ENCODE measurements around the gene SMPD1. TPM values are rescaled to one million over a fixed set of nuclear protein-coding genes. Genes with fewer than 3 reads are reported as not detected.

The SMPD1 gene
- total RNA-seq, 4 donors from 2014 or later = 27.7 to 67.0 (median 43.2) TPM

DNA sequence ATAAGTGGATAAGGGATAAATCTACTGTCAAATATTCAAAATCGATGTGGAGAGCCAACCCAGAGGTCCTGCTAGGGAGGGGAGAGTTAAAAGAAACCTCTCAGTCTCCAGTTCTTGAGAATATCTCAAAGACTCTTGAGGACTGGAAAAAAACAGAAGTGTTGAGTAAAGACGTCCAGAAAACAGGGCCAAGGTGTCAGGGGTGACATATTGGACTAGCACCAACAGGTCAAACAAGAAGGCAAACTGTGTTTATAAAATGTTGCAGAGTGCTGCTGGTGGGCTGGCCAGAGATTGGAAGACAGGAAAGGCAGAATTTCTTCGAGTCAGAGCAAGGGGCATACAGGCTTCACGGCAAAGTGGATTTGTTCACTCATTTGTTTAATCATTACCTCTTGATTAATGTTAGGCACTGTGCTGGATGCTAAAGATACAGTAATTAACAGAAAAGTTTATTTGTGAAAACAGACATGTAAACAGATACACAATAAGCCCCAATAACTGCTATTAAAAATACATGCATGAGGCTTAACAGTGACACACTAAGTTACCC is 33.7 kb upstream of the SMPD1 start:
- TF ChIP-seq EP300 (IDR thresholded peaks at IDR 0.05; ENCODE audit: low read depth) (no peak), POLR2AphosphoS5 (IDR thresholded peaks at IDR 0.05) (no peak), POLR2A (IDR thresholded peaks at IDR 0.05) (no peak)
- TF ChIP-seq, protein P1, sequence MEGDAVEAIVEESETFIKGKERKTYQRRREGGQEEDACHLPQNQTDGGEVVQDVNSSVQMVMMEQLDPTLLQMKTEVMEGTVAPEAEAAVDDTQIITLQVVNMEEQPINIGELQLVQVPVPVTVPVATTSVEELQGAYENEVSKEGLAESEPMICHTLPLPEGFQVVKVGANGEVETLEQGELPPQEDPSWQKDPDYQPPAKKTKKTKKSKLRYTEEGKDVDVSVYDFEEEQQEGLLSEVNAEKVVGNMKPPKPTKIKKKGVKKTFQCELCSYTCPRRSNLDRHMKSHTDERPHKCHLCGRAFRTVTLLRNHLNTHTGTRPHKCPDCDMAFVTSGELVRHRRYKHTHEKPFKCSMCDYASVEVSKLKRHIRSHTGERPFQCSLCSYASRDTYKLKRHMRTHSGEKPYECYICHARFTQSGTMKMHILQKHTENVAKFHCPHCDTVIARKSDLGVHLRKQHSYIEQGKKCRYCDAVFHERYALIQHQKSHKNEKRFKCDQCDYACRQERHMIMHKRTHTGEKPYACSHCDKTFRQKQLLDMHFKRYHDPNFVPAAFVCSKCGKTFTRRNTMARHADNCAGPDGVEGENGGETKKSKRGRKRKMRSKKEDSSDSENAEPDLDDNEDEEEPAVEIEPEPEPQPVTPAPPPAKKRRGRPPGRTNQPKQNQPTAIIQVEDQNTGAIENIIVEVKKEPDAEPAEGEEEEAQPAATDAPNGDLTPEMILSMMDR (IDR thresholded peaks at IDR 0.05) = no peak
- in situ Hi-C loops (cut with MboI; ENCODE audit: low pct_ligation_motif_present in 1 of 4, low pct_unique_long_range_greater_than_20kb in 1 of 4, low sequenced_read_pairs in 3 of 4) = loop anchor here in 2 of 4 donors (10.0 kb wide), 1 partner anchor 332 kb away; no protein-coding TSS in a partner anchor
- Histone ChIP-seq H3K27me3 (no peaks in the 10 kb centered on the region), H3K4me1 (peaks cover 0 to 8% (median 0%) of the 10 kb centered on the region in 4 donors), H3K36me3 (no peaks in the 10 kb centered on the region), H3K27ac (peak overlapping the region in 3 of 4 donors; percentile 11 to 59 (median 41)), H3K4me3 (no peak overlapping the region), H3K9me3 (no peaks in the 10 kb centered on the region)
- intact Hi-C loops (cut with DNase I; ENCODE audit: low total_unique reads) = loop anchor here (2.0 kb wide), 1 partner anchor 48 kb away; no protein-coding TSS in a partner anchor
- 57 to 58% methylated on average over 4 of the region's 4 CpGs for WGBS, 2 donors (ENCODE audit: low coverage in 1 of 2)
- no peak for DNase-seq

DNA sequence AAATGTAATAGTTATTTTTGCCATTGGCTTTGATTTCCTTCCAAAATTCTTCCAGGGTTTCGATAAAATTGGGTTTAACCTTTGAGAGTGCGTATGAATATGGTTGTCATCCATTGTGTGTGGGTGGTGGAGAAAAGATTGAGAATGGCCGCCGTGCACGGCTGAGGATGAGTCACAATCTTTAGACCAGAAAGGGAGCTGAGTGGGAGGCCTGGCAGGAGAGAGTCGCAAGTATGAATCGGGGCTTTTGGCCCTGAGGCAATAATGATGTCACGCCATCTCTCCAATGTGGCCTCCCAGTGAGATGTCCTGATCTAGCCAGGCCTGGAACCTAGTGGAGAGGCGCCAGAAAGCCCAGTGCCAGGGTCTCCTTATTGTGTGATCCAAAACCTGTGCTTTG is 33.1 kb upstream of the SMPD1 start:
- intact Hi-C loops (cut with DNase I; ENCODE audit: low total_unique reads) = loop anchor here (2.0 kb wide), 1 partner anchor 48 kb away; no protein-coding TSS in a partner anchor
- no peak for TF ChIP-seq POLR2A (IDR thresholded peaks at IDR 0.05)
- TF ChIP-seq, protein P1 (IDR thresholded peaks at IDR 0.05) = no peak
- no peak for TF ChIP-seq EP300 (IDR thresholded peaks at IDR 0.05; ENCODE audit: low read depth)
- TF ChIP-seq POLR2AphosphoS5 (IDR thresholded peaks at IDR 0.05) = no peak
- H3K36me3 ChIP-seq = no peaks in the 10 kb centered on the region
- H3K27ac ChIP-seq = peak overlapping the region; percentile 15 to 59 (median 44)
- peak; percentile 24 for DNase-seq
- 33 to 51% methylated on average over 4 to 9 of the region's 9 CpGs for WGBS, 2 donors (ENCODE audit: low coverage in 1 of 2)
- H3K4me1 ChIP-seq = peaks cover 0 to 8% (median 0%) of the 10 kb centered on the region in 4 donors
- no peaks in the 10 kb centered on the region for H3K9me3 ChIP-seq
- H3K27me3 ChIP-seq = no peaks in the 10 kb centered on the region
- H3K4me3 ChIP-seq = no peak overlapping the region
- in situ Hi-C loops (cut with MboI; ENCODE audit: low pct_ligation_motif_present in 1 of 4, low pct_unique_long_range_greater_than_20kb in 1 of 4, low sequenced_read_pairs in 3 of 4) = loop anchor here in 2 of 4 donors (10.0 kb wide), 1 partner anchor 332 kb away; no protein-coding TSS in a partner anchor

DNA sequence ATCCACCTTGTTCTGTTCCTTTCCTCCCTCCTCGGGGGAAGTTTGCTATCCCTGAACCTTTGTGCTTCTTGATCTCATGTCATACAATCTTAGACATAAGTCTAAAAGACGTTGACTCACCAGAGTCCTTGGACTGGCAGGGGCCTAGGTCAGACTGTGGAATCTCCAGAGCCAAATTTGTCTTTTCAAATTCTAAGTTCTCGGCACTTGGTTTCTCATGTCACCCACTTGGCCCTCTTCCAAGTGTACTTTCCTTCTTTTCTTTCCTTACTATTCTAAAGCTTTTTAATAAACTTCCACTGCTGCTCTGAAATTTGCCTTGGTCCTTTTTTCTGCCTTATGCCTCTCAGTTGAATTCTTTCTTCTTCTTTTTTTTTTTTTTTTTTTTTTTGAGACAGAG is 30.1 kb upstream of the SMPD1 start:
- H3K27me3 ChIP-seq = no peaks in the 10 kb centered on the region
- peaks cover 0 to 8% (median 0%) of the 10 kb centered on the region in 4 donors for H3K4me1 ChIP-seq
- no peaks in the 10 kb centered on the region for H3K9me3 ChIP-seq
- DNase-seq = no peak
- H3K4me3 ChIP-seq = no peak overlapping the region
- H3K27ac ChIP-seq = no peak overlapping the region
- 74 to 76% methylated on average over 2 to 3 of the region's 3 CpGs for WGBS, 2 donors (ENCODE audit: low coverage in 1 of 2)
- in situ Hi-C loops (cut with MboI; ENCODE audit: low pct_ligation_motif_present in 1 of 4, low pct_unique_long_range_greater_than_20kb in 1 of 4, low sequenced_read_pairs in 3 of 4) = no loop called here
- TF ChIP-seq POLR2A (IDR thresholded peaks at IDR 0.05) = no peak
- no peaks in the 10 kb centered on the region for H3K36me3 ChIP-seq
- intact Hi-C loops (cut with DNase I; ENCODE audit: low total_unique reads) = no loop called here

DNA sequence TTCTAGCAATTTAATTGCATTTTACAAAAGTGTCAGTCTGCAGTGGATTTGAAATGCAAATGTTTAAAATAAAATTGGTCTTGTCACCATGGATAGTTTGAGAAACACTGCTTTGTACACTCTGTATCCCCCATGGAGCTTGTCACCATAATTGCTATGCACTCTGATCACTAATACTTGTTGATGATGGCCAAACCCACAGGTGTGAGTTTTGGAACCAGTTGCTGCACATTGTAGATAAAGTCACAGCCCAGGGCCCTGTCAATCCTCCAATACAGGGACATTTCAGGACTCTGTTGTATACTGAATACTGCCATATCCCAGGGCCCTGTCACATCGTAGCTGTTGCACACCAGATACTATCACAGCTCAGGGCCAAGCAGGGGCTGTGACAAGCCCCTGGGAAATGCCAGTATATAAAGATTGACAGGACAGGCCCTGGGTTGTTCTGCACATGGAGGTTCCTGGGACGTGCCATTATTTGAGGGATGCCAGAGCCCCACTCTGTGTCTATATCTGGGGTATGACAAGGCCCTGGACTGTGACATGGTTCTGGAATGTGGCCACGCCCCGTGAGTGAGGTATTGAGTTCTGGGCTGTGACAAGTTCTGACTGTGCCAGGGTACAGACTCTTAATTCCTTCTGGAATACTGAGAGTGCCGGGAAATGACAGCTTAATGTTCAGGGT is 27.9 kb upstream of the SMPD1 start:
- no peak for DNase-seq
- 64% methylated on average over 5 of the region's 5 CpGs; no CpG with 5 or more reads in 1 of the 2 donors for WGBS, 2 donors (ENCODE audit: low coverage in 1 of 2)
- Histone ChIP-seq H3K36me3 (no peaks in the 10 kb centered on the region), H3K4me1 (no peaks in the 10 kb centered on the region), H3K4me3 (no peak overlapping the region), H3K27ac (peak overlapping the region in 1 of 4 donors; percentile 8), H3K27me3 (no peaks in the 10 kb centered on the region), H3K9me3 (no peaks in the 10 kb centered on the region)
- in situ Hi-C loops (cut with MboI; ENCODE audit: low pct_ligation_motif_present in 1 of 4, low pct_unique_long_range_greater_than_20kb in 1 of 4, low sequenced_read_pairs in 3 of 4) = no loop called here
- TF ChIP-seq POLR2A (IDR thresholded peaks at IDR 0.05) = no peak
- TF ChIP-seq, protein P1 (IDR thresholded peaks at IDR 0.05) = no peak
- no peak for TF ChIP-seq POLR2AphosphoS5 (IDR thresholded peaks at IDR 0.05)
- TF ChIP-seq EP300 (IDR thresholded peaks at IDR 0.05; ENCODE audit: low read depth) = no peak
- intact Hi-C loops (cut with DNase I; ENCODE audit: low total_unique reads) = no loop called here

Measured in transverse colon (tissue), 4 donors.